DND-41 (cell line): ENCODE data around the gene TM7SF3.

Source experiments
- ATAC-seq: fragments of 200-7000 bp; cut with Tn5 transposase; 3 replicates; pipeline ENCODE4 v1.9.1; 2021; ENCODE audit warnings: low read depth; ENCODE audit not compliant: insufficient read depth
- DNase-seq: peaks from one replicate; pipeline ENCODE4 v3.0.0-alpha.2; 2020
- H2AFZ ChIP-seq: 2 replicates; pipeline ENCODE4 v1.6.0; 2012; ENCODE audit warnings: low read depth, low read length
- H3K27ac ChIP-seq: 2 replicates; pipeline ENCODE4 v1.5.1; 2012; ENCODE audit warnings: low read length, inconsistent platforms
- H3K27me3 ChIP-seq: fragments of 200-600 bp; sonication (generic); 2 replicates; pipeline ENCODE4 v1.6.0; 2012; ENCODE audit warnings: low read length, mild to moderate bottlenecking, inconsistent platforms; ENCODE audit not compliant: insufficient read depth, poor library complexity
- H3K36me3 ChIP-seq: 2 replicates; pipeline ENCODE4 v1.5.1; 2012; ENCODE audit warnings: low read length, inconsistent platforms; ENCODE audit not compliant: insufficient read depth
- H3K4me1 ChIP-seq: 2 replicates; pipeline ENCODE4 v1.5.1; 2012; ENCODE audit warnings: mild to moderate bottlenecking, low read length; ENCODE audit not compliant: insufficient read depth
- H3K4me2 ChIP-seq: 2 replicates; pipeline ENCODE4 v1.6.0; 2012; ENCODE audit warnings: mild to moderate bottlenecking, moderate library complexity, low read length, inconsistent platforms; ENCODE audit not compliant: insufficient read depth
- H3K4me3 ChIP-seq, 2 experiments: fragments of 200-600 bp in 1 of 2; shearing (Covaris generic) in 1 of 2; 2 replicates each; pipeline ENCODE4 v1.5.1; 2012 to 2016; ENCODE audit warnings: inconsistent platforms in 2 of 2, low read length in 2 of 2, mild to moderate bottlenecking in 2 of 2, low read depth in 1 of 2, moderate library complexity in 1 of 2
- H3K79me2 ChIP-seq: 2 replicates; pipeline ENCODE4 v1.6.0; 2012; ENCODE audit warnings: low read length, inconsistent platforms; ENCODE audit not compliant: insufficient read depth
- H3K9ac ChIP-seq: 2 replicates; pipeline ENCODE4 v1.6.0; 2012; ENCODE audit warnings: low read depth, mild to moderate bottlenecking, inconsistent platforms, low read length, moderate library complexity
- H3K9me3 ChIP-seq: 2 replicates; pipeline ENCODE4 v1.5.1; 2012; ENCODE audit warnings: low read length, moderate library complexity, mild to moderate bottlenecking, inconsistent platforms; ENCODE audit not compliant: insufficient read depth, severe bottlenecking
- H4K20me1 ChIP-seq: 2 replicates; pipeline ENCODE4 v1.6.0; 2012; ENCODE audit warnings: low read length; ENCODE audit not compliant: insufficient read depth
- EZH2 ChIP-seq: IDR thresholded peaks from 3 replicates; pipeline ENCODE4 v1.6.1; 2012; ENCODE audit warnings: borderline replicate concordance, low read depth, mild to moderate bottlenecking, moderate library complexity, low read length, inconsistent platforms; ENCODE audit not compliant: severe bottlenecking
- TF ChIP-seq, protein P1 (sequence below): IDR thresholded peaks from 2 replicates; pipeline ENCODE4 v1.5.1; 2012; ENCODE audit warnings: borderline replicate concordance, low read length, moderate library complexity, mild to moderate bottlenecking; ENCODE audit not compliant: poor library complexity, severe bottlenecking; ENCODE audit errors: extremely low read depth

The TM7SF3 gene

DNA sequence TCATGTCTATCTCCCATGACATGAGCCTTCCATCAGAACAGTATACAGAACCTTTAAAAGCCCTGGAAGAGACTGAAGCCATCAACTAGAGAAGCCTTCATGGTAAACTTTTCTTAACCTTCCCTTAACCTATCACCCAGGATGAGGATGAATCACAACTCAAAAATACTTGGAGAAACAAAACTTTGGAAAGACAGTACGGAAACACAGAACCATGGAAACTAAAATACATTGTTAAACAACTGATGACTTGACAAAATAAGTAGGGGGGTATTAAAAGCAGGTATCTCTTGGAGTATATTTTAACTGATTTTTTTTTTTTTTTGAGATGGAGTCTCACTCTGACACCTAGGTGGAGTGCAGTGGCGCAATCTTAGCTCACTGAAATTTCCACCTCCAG lies 8.7 kb downstream of the TM7SF3 start:
- H3K36me3 ChIP-seq = peaks cover 36% of the 10 kb centered on the region
- DNase-seq (no peak), ATAC-seq (no peak)
- H3K4me1 ChIP-seq = peaks cover 25% of the 10 kb centered on the region
- no peak overlapping the region for H3K4me2 ChIP-seq
- TF ChIP-seq, protein P1, sequence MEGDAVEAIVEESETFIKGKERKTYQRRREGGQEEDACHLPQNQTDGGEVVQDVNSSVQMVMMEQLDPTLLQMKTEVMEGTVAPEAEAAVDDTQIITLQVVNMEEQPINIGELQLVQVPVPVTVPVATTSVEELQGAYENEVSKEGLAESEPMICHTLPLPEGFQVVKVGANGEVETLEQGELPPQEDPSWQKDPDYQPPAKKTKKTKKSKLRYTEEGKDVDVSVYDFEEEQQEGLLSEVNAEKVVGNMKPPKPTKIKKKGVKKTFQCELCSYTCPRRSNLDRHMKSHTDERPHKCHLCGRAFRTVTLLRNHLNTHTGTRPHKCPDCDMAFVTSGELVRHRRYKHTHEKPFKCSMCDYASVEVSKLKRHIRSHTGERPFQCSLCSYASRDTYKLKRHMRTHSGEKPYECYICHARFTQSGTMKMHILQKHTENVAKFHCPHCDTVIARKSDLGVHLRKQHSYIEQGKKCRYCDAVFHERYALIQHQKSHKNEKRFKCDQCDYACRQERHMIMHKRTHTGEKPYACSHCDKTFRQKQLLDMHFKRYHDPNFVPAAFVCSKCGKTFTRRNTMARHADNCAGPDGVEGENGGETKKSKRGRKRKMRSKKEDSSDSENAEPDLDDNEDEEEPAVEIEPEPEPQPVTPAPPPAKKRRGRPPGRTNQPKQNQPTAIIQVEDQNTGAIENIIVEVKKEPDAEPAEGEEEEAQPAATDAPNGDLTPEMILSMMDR = no peak
- no peak for TF ChIP-seq EZH2
- H3K27me3 ChIP-seq = no peaks in the 10 kb centered on the region
- H3K4me3 ChIP-seq = no peak overlapping the region
- no peak overlapping the region for H3K27ac ChIP-seq
- H3K9me3 ChIP-seq = no peaks in the 10 kb centered on the region
- no peak overlapping the region for H3K9ac ChIP-seq
- H2AFZ ChIP-seq = no peak overlapping the region
- H3K79me2 ChIP-seq = peaks cover 99% of the 10 kb centered on the region
- peaks cover 16% of the 10 kb centered on the region; the same call in 1 of the 2 replicates for H4K20me1 ChIP-seq

DNA sequence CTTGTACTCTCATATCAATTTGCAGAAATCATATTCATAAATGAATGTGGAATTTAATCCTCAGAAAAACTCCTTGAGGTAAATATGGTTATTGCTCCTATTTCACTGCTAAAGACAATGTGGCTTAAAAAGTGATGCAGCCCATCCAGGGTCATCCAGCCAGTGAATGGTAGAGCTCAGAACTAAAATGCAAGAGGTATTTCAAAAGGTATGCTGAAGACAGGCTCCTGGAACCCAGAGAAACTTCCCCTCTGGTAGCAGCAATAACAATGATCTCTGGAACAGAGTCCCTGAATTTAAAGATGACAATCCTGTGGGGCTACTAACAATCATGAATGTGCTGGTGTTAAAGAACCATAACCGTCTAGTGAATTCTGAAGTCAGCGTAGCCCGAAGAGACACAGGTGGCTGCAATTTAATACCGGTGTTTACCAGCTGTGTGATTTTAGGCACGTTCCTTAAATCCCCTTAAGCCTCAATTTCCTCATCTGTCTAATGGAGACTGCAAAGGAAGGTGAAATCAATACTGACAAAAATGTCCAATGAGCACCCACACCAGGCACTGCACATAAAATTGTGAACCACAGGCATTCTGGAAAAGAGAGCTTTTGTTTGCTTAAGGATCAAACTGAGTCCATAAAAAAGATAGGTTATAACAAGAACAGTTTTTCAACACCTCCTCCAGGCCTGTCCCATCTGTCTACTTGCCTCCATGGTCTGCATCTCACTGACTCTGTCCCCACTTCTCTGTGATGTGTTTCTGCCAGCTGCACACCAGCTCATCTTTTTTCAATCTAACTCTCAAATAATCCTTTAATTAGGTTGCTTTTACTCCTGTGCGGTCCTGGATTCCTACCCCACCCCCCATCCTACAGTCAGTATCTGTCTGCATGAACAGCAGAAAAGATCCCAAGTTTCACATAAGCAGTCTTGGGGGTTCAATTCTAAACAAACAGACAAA lies 10.5 kb downstream of the TM7SF3 start:
- Histone ChIP-seq H3K27ac (0 out of 2 replicates have a peak overlapping the region, but pooled peaks have one; percentile 41), H2AFZ (no peak overlapping the region), H3K9ac (no peak overlapping the region; the same call in 1 of the 2 replicates), H3K4me1 (peaks cover 10% of the 10 kb centered on the region; the same call in 1 of the 2 replicates), H4K20me1 (peaks cover 17% of the 10 kb centered on the region; the same call in 1 of the 2 replicates), H3K4me3 (no peak overlapping the region), H3K36me3 (peaks cover 47% of the 10 kb centered on the region), H3K4me2 (no peak overlapping the region), H3K9me3 (no peaks in the 10 kb centered on the region), H3K27me3 (no peaks in the 10 kb centered on the region), H3K79me2 (peaks cover 91% of the 10 kb centered on the region)
- ATAC-seq (peak; percentile 42; the same call in 1 of the 3 replicates), DNase-seq (no peak)
- TF ChIP-seq, protein P1 = no peak
- TF ChIP-seq EZH2 = no peak

DNA sequence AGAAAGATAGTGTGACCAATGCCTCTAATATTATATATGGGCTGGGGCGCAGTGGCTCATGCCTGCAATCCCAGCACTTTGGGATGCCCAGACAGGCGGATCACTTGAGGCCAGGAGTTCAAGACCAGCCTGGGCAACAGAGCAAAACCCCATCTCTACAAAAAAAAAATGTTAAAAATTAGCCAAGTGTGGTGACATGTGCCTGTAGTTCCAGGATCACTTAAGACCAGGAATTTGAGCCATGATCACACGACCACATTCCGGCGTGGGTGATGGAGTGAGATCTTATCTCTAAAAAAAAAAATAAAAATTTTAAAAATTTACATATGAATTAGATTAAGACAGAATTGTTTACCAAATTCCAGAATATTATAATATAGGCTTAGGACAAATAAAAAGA lies 12.0 kb downstream of the TM7SF3 start:
- DNase-seq (no peak), ATAC-seq (no peak)
- H3K79me2 ChIP-seq = peaks cover 81% of the 10 kb centered on the region
- H3K4me3 ChIP-seq = no peak overlapping the region
- no peaks in the 10 kb centered on the region for H3K27me3 ChIP-seq
- H3K27ac ChIP-seq = no peak overlapping the region
- TF ChIP-seq, protein P1 = no peak
- H3K9ac ChIP-seq = no peak overlapping the region
- no peak overlapping the region for H2AFZ ChIP-seq
- peaks cover 4% of the 10 kb centered on the region; the same call in 1 of the 2 replicates for H3K4me1 ChIP-seq
- peaks cover 54% of the 10 kb centered on the region for H3K36me3 ChIP-seq
- no peaks in the 10 kb centered on the region for H3K9me3 ChIP-seq
- no peak overlapping the region for H3K4me2 ChIP-seq
- peaks cover 12% of the 10 kb centered on the region; the same call in 1 of the 2 replicates for H4K20me1 ChIP-seq
